ENCODE measurements around the gene BMP7. TPM values are rescaled to one million over a fixed set of nuclear protein-coding genes. Genes with fewer than 3 reads are reported as not detected.

BMP7 gene
- total RNA-seq, 4 donors from 2014 or later: 19.2 to 39.2 (median 28.2) TPM

DNA sequence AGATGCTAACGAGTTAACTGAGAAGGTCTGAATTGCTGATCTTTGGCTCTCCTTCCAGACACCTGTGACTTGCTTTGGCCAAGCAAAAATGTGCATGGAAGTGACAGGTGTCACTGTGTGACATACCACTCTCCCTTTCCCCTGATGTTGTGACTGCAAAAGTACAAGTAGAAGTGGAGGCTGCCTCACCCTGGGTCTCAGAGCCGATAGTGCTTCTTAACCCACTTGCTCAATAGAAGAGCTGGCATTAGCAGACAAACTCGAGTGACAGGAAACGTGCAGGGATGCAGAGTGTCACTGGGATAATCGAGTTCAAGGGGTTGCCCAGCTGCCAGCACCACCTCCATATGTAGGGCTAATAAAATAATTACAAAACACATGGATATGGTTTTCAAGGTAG lies 46.8 kb upstream of the BMP7 start:
- peaks cover 35% of the 10 kb centered on the region for H3K4me1 ChIP-seq
- WGBS: 54% methylated on average over 5 of the region's 5 CpGs
- no peak for DNase-seq (ENCODE audit: low spot score in 2 of 2)
- H3K9me3 ChIP-seq: no peaks in the 10 kb centered on the region
- no peaks in the 10 kb centered on the region for H3K36me3 ChIP-seq
- H3K4me3 ChIP-seq: no peak overlapping the region
- TF ChIP-seq POLR2A (IDR thresholded peaks at IDR 0.05): no peak
- no peak for TF ChIP-seq EP300 (IDR thresholded peaks at IDR 0.05)
- TF ChIP-seq POLR2AphosphoS5 (IDR thresholded peaks at IDR 0.05): no peak
- TF ChIP-seq, protein P1, sequence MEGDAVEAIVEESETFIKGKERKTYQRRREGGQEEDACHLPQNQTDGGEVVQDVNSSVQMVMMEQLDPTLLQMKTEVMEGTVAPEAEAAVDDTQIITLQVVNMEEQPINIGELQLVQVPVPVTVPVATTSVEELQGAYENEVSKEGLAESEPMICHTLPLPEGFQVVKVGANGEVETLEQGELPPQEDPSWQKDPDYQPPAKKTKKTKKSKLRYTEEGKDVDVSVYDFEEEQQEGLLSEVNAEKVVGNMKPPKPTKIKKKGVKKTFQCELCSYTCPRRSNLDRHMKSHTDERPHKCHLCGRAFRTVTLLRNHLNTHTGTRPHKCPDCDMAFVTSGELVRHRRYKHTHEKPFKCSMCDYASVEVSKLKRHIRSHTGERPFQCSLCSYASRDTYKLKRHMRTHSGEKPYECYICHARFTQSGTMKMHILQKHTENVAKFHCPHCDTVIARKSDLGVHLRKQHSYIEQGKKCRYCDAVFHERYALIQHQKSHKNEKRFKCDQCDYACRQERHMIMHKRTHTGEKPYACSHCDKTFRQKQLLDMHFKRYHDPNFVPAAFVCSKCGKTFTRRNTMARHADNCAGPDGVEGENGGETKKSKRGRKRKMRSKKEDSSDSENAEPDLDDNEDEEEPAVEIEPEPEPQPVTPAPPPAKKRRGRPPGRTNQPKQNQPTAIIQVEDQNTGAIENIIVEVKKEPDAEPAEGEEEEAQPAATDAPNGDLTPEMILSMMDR (IDR thresholded peaks at IDR 0.05): no peak
- no peak overlapping the region for H3K27ac ChIP-seq
- H3K27me3 ChIP-seq: no peaks in the 10 kb centered on the region

DNA sequence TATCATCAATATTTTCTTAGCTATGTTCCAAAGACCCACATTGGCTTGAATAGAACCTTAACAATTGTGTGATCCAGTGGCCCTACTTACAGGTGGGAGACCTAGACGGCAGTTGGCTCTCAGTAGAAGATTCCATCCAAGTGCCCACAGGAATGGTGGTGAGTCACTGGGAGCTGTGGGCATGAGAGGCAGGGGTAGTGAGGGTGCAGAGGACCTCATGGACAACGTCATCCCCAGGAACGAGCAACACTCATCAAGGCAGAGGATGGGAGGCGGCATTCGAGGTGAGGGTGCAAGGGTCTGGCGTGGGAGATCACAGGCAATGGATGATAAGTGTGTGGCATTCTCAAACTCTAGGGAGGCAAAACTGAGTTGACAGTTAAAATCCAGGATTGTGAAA lies 45.7 kb upstream of the BMP7 start:
- DNase-seq (ENCODE audit: low spot score in 2 of 2): no peak
- WGBS: 90% methylated on average over 6 of the region's 6 CpGs
- no peaks in the 10 kb centered on the region for H3K9me3 ChIP-seq
- H3K4me1 ChIP-seq: peaks cover 43% of the 10 kb centered on the region
- H3K27me3 ChIP-seq: no peaks in the 10 kb centered on the region
- TF ChIP-seq, protein P1 (IDR thresholded peaks at IDR 0.05): no peak
- TF ChIP-seq POLR2A (IDR thresholded peaks at IDR 0.05) (no peak), EP300 (IDR thresholded peaks at IDR 0.05) (no peak), POLR2AphosphoS5 (IDR thresholded peaks at IDR 0.05) (no peak)
- no peak overlapping the region for H3K27ac ChIP-seq
- H3K4me3 ChIP-seq: no peak overlapping the region
- no peaks in the 10 kb centered on the region for H3K36me3 ChIP-seq

DNA sequence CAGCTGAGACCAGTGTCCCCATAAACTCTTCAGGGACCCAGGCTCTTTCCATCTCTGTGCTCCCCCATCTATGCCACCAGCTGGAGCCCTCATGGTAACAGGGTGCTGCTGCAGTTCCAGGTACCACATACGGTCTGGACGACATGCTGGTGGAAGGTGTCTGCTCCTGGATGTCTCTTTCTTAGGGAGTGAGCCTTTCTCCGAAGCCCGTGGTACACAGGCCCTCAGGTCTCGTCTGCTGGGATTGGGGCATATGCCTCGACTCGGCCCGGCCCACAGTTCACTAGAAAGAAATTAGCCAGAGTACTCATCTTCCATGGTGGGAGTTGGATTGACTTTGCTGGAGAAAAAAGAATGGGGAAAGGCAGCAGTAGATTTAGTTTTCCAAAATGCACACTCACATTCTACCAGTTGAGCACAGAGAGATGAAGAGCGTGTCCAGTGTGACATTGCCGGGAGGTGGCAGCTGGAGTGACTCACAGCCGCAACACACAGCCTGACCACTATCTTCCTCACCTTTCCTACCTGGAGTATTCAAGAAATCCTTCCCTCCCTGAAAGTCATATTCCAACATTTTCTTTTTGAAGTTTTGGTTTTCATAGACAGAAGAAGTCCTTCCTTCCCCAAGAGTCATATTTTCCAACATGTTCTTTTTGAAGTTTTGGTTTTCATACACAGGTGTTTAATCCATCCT lies 44.5 kb upstream of the BMP7 start:
- WGBS: 95% methylated on average over 11 of the region's 11 CpGs
- Histone ChIP-seq H3K27me3 (no peaks in the 10 kb centered on the region), H3K27ac (no peak overlapping the region), H3K36me3 (no peaks in the 10 kb centered on the region), H3K9me3 (no peaks in the 10 kb centered on the region), H3K4me1 (peaks cover 37% of the 10 kb centered on the region), H3K4me3 (no peak overlapping the region)
- DNase-seq (ENCODE audit: low spot score in 2 of 2): peak in 1 of 2 donors; percentile 59
- no peak for TF ChIP-seq POLR2A (IDR thresholded peaks at IDR 0.05)
- TF ChIP-seq EP300 (IDR thresholded peaks at IDR 0.05): no peak
- TF ChIP-seq, protein P1 (IDR thresholded peaks at IDR 0.05): no peak
- no peak for TF ChIP-seq POLR2AphosphoS5 (IDR thresholded peaks at IDR 0.05)

DNA sequence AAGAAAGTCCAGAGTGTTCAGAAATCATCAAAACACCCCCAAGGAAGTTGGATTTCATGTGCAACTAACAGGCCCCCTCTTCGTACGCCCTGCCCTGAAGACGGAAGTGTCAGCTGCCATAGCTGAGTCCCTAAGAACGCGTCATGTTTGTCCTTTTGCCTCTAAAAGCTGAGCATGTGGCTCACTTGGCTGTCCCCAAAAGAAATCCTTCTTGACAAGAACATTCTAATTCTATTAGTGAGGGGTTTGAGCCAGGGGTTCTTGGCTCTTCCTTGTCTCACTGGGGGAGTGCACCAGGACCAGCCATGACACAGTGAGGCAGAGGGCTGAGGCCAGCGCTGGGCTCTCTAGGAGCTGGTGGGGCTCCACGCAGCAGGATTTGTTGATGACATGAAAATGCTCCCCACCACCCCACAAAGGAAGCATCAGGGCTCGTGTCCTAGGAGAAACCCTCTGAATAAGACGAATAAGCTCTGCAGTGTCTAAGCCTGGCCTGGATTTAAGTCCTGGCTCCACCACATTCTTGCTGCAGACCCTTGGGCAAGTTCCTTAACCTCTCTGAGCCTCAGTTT lies 43.2 kb upstream of the BMP7 start:
- Histone ChIP-seq H3K4me1 (peaks cover 32% of the 10 kb centered on the region), H3K9me3 (no peaks in the 10 kb centered on the region), H3K4me3 (no peak overlapping the region), H3K27me3 (no peaks in the 10 kb centered on the region), H3K36me3 (no peaks in the 10 kb centered on the region), H3K27ac (peak overlapping the region; percentile 26)
- DNase-seq (ENCODE audit: low spot score in 2 of 2): peak; percentile 46 to 71
- 80% methylated on average over 8 of the region's 9 CpGs for WGBS
- TF ChIP-seq EP300 (IDR thresholded peaks at IDR 0.05) (no peak), POLR2AphosphoS5 (IDR thresholded peaks at IDR 0.05) (no peak), POLR2A (IDR thresholded peaks at IDR 0.05) (no peak)
- TF ChIP-seq, protein P1 (IDR thresholded peaks at IDR 0.05): no peak

DNA sequence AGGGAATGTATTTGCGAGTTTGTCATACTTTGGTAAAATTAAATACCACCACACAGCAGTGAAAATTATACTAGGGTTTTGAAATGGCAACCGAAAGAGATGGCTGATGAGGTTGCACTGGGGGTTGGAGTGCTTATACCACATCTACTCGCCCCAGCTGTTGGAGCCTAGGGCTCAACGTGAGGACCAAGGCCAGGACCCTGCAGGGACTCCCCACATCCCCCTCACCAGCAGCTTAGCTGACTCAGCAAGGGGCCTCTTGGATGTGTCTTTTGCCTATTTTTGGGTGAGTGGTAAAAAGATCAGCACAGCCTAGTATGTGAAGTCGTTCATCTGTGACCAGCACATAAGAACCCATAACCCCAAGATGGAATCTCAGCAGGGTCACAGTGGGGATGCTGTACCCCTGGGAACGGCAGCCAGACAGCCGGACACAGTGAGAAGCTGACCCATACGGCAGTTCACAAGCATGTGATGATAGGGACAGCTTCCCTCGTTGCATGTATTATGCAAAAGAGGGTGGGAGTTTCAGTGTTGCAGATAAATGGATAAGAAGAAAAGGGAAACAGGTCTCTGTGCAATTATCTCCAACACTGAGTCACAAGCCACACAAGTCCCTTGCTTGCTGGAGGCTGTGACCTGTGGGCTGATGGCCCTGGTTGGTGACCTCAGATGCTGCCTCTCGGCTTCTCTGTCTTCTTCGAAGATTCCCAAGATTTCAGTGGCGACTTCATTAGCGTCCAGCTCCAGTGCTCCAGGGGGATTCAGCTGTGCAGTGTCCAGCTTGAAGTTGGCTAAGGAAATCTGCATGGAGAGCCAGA lies 42.2 kb upstream of the BMP7 start:
- Histone ChIP-seq H3K36me3 (no peaks in the 10 kb centered on the region), H3K4me1 (peaks cover 28% of the 10 kb centered on the region), H3K9me3 (no peaks in the 10 kb centered on the region), H3K27me3 (no peaks in the 10 kb centered on the region), H3K27ac (peak overlapping the region; percentile 26), H3K4me3 (no peak overlapping the region)
- 64% methylated on average over 13 of the region's 13 CpGs for WGBS
- peak; percentile 44 to 53 for DNase-seq (ENCODE audit: low spot score in 2 of 2)
- no peak for TF ChIP-seq EP300 (IDR thresholded peaks at IDR 0.05)
- no peak for TF ChIP-seq POLR2A (IDR thresholded peaks at IDR 0.05)
- TF ChIP-seq POLR2AphosphoS5 (IDR thresholded peaks at IDR 0.05): no peak
